ENCODE results near the gene TNFRSF25. TPM values are rescaled to one million over a fixed set of nuclear protein-coding genes. Genes with fewer than 3 reads are reported as not detected.

The TNFRSF25 gene
- total and polyA plus RNA-seq, 2 of the 8 experiments (the other 6 are each of a cell fraction or from before 2014, with no cell fraction given): 10.7 to 19.5 TPM

- TF ChIP-seq CHD7 (IDR thresholded peaks at IDR 0.05; ENCODE audit: insufficient replicate concordance, low read length): no peak
- no peak for TF ChIP-seq EP300 (IDR thresholded peaks at IDR 0.05; ENCODE audit: borderline replicate concordance in 1 of 2, low read depth in 2 of 2, low read length in 2 of 2)
These were observed 32.7 kb upstream of the TNFRSF25 start (continued) for GRCh38 chr1:6498576-6499111.

Data from H1 (cell line).